GM21381 (cell line): ENCODE results near the gene TTC6.
"Not testable (repeated sequence)": the region's sequence is repeated elsewhere in the genome, so short reads cannot be mapped to it uniquely, and the experiment has no call there.

Source experiments
- ATAC-seq: cut with Tn5 transposase; IDR thresholded peaks from one replicate; pipeline ENCODE4 v1.9.1; 2021; ENCODE audit warnings: mild to moderate bottlenecking, moderate library complexity; ENCODE audit not compliant: unreplicated experiment

Gene TTC6

GRCh38 chr14:37594971-37595808 lies at the start of gene TTC6, which contains the start of gene FOXA1:
Gene TTC6 (plus strand): TSS chr14:37595629. CDS start chr14:37622065, 26,436 bp downstream.
Gene FOXA1 (minus strand): TSS chr14:37595249. CDS start chr14:37594972, 277 bp downstream.
- ATAC-seq = no peak

DNA sequence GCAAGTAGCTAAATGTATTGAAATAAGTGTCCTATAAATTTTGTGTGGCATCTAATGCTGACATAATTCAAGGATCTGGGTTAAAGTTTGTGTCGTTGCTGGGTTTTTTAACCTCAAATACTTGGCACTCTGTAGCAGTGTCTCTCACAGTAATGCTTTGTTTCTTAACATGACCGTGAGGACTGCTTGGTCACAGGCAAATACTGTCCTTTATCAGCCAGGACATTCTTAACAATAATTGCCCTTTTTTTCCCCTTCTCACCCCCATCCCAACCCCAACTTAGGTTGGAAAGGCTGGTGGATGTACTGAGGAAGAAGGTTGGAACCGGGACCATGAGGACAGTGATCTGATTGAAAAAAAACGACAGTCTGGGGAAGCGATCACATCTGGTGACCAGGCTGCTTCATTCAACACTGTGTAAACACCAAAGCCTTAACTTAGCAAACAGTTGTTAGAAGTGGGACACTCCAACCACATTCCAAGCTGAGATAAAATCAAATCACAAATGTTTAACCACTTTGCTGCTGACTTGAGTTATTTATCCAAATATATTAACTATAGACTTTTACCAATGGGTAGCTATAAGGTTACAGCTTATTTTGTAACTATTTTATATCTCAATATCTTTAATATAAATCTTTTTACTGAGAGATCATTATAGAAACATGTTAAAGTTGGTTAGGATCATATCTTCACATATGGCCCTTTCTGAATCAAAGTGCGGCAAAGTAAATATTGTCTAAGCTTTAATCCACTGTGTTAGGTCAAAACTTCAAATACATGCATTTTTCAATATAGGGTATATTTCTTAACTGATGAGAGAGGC lies 48.6 kb upstream of the TTC6 start:
- ATAC-seq = no peak

- ATAC-seq = no peak
These were observed 44.9 kb upstream of the TTC6 start for GRCh38 chr14:37550511-37550910.

GRCh38 chr14:37551119-37551518 lies 44.3 kb upstream of the TTC6 start:
- no peak for ATAC-seq

- ATAC-seq = no peak
These were observed 41.4 kb upstream of the TTC6 start for GRCh38 chr14:37553935-37554550.

DNA sequence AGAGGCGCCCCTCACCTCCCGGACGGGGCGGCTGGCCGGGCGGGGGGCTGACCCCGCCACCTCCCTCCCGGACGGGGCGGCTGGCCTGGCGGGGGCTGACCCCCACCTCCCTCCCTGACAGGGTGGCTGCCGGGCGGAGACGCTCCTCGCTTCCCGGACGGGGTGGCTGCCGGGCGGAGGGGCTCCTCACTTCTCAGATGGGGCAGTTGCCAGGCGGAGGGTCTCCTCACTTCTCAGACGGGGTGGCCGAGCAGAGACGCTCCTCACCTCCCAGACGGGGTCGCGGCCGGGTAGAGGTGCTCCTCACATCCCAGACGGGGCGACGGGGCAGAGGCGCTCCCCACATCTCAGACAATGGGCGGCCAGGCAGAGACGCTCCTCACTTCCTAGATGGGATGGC lies 39.8 kb upstream of the TTC6 start:
- not testable (repeated sequence) for ATAC-seq

DNA sequence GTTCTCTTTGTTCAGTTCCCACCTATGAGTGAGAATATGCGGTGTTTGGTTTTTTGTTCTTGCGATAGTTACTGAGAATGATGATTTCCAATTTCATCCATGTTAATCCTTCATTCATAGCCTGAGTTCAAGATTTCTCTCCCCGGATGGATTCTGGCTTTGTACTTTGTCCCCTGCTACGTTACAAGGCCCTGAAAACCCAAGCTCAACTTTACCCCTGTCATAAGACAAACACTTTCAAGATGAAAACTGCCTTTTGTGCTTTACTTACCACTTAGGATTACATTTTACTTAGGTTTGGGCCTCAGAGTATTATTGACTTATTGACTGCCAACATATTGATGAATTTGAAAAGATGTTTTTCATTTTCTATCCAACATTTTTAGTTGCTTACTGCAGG lies 36.7 kb upstream of the TTC6 start:
- ATAC-seq = no peak

- no peak for ATAC-seq
These were observed 36.0 kb upstream of the TTC6 start for GRCh38 chr14:37559386-37559785.

DNA sequence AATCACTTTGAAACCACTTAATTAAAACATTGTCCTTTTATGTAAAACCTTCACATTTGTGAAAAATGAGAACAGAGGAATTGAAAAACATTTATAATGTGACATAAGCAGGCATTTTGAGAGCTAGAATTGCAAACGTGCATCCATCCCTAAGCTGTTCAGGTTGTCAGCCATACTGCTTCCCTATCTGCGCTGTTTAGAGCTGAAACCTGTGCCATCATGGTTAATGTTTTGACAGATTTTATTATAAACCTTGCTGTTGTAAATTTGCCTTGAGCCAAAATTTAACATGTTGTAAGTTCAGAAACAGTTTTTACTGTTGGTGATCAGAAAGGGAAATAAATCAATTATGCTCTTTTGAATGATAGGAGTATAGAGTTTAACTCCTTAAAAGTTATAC lies 32.2 kb upstream of the TTC6 start:
- ATAC-seq = no peak

DNA sequence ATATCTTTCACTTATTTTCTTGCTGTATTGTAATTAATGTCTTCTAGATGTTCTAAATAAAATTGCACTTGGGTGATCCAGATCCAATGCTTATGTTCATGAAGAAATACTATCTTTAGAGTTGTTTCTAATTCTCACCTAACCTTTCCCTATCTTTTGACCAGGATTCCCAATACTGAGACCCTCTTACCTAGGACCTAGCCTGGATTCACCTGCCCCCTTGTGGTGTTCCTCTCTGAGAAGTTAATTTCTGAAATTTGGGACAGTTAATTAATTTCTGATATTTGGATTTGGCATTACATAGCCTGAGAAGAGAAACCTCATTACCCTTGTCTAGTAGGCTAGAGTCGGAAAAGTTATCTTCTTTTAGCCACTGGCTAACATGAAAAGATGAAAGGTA lies 29.9 kb upstream of the TTC6 start:
- no peak for ATAC-seq

DNA sequence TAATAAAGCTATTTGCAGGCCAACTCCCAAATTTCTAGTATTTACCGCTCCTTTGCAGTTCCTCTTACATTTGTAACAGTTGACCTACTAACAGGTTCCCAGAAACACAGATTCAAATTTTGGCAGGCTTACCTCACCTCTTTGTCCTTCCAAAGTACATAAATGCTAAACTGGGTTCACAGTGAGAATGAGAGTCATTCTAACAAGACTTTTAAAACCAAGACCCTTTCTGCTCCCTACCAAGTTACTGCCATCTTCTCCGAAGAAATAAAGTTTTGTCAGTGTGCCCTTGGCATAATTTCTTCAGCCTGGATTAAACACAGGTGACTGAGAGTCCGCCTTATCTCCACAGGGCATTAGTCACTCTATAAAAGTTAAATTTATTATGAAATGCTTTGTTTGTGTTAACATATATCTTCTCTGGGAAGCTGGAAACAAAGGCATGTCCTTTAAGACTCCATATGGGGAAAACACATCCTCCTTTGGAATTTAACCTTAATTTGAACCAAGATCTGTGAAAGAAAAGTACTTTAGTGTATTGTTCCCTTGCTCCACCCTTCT lies 28.5 kb upstream of the TTC6 start:
- no peak for ATAC-seq

- no peak for ATAC-seq
These were observed 25.7 kb upstream of the TTC6 start for GRCh38 chr14:37569729-37570128.

DNA sequence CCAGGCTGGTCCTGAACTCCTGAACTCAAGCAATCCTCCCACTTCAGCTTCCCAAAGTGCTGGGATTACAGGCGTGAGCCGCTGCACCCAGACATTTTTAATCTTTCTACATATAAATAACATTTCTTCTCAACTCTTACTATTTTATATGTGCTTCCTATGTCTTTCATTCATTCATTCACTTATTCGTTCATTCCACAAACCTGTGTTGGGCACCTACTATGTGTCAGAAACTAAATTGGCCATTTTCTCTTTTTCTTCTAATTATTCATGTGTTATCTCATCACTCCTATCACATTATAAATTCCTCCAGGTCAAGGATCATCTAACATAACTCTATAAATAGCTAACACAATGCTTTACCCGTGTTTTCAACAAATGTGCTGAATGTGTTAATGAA lies 24.0 kb upstream of the TTC6 start:
- no peak for ATAC-seq

- no peak for ATAC-seq
These were observed 22.1 kb upstream of the TTC6 start for GRCh38 chr14:37573356-37573755.

- ATAC-seq = no peak
These were observed 16.2 kb upstream of the TTC6 start for GRCh38 chr14:37579274-37579673.

GRCh38 chr14:37580146-37580545 lies 15.3 kb upstream of the TTC6 start:
- ATAC-seq = no peak

GRCh38 chr14:37583358-37584210 lies 11.8 kb upstream of the TTC6 start:
- no peak for ATAC-seq

DNA sequence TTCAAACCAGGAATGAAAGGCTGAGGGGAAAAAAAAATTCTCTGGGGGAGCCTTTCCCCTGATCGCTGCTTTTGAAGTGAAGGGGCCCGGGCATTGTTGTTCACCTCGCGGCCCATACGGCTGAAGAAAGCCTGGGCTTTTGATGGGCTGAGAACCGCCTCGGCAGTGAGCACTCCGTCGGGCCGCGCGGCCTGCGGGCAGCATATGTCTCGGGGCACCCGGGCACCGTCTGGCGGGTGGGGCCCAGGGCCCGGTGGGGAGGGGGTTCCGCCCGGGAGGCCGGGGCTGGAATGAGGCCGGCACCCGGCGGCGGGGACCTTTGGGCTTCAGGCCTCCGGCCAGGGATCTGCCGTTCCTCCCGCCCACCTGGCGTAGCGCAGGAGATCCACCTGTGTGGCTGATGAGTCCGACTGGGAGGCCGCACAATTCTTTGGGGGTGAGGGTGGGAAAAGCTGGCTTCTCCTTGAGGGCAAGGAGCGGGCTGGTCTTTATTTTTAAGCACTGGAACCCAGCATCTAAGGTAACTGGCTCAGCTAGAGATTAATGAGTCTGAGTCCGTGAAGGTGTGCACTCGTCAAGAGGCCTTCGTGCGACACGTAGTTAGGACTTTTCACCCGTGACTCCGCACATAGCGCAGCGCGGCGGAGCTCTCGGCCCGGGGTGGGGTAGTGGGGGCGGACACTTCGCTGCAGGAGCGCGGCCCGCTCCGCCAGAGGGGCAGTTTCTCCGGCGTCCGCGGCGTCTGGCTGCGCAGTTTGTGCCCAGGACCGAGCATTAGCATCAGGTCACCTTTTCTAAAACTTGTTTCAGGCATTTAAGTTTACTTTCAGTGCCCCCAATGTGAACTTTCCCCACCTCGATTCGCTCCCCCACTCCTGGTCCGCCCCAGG lies 11.0 kb upstream of the TTC6 start:
- ATAC-seq = no peak

GRCh38 chr14:37585101-37585511 lies 10.3 kb upstream of the TTC6 start:
- ATAC-seq = no peak
